CD14-positive monocyte (primary cell): ENCODE data around the gene MMP7. TPM values are rescaled to one million over a fixed set of nuclear protein-coding genes. Genes with fewer than 3 reads are reported as not detected.

Experiments used
- DNase-seq, 3 donors: peaks; one replicate each; pipeline ENCODE4 v3.0.0-alpha.2; 2011 to 2022
- H2AFZ ChIP-seq: 2 replicates; pipeline ENCODE4 v1.6.0; 2012; ENCODE audit warnings: mild to moderate bottlenecking, low read depth, low read length, inconsistent platforms; ENCODE audit not compliant: insufficient read depth, poor library complexity, severe bottlenecking
- H3K27ac ChIP-seq, 2 donors: 1 replicate in 1 of 2; 2 replicates in 1 of 2; pipeline ENCODE4 v1.5.1; 2012 to 2013; ENCODE audit warnings: low read length in 2 of 2, control low read depth in 1 of 2, inconsistent platforms in 1 of 2, low read depth in 1 of 2, mild to moderate bottlenecking in 1 of 2
- H3K27me3 ChIP-seq, 2 donors: one replicate each; pipeline versions ENCODE4 v1.6.0 to v1.6.1; 2011 to 2013; ENCODE audit warnings: low read length in 2 of 2; ENCODE audit not compliant: control insufficient read depth in 2 of 2, insufficient read depth in 2 of 2
- H3K36me3 ChIP-seq, 2 donors: replicated peaks in 1 of 2; 1 replicate in 1 of 2; 2 replicates in 1 of 2; pipeline versions ENCODE4 v1.5.1 to v1.6.1; 2012 to 2013; ENCODE audit warnings: low read length in 2 of 2, control low read depth in 1 of 2, inconsistent platforms in 1 of 2, mild to moderate bottlenecking in 1 of 2; ENCODE audit not compliant: insufficient read depth in 2 of 2, control insufficient read depth in 1 of 2
- H3K4me1 ChIP-seq, 2 donors: 1 replicate in 1 of 2; 2 replicates in 1 of 2; pipeline versions ENCODE4 v1.5.1 to v1.6.1; 2012 to 2013; ENCODE audit warnings: low read length in 2 of 2, control low read depth in 1 of 2, inconsistent platforms in 1 of 2, mild to moderate bottlenecking in 1 of 2, moderate library complexity in 1 of 2; ENCODE audit not compliant: insufficient read depth in 2 of 2, control insufficient read depth in 1 of 2
- H3K4me2 ChIP-seq: replicated peaks from 2 replicates; pipeline ENCODE3; 2012; ENCODE audit warnings: low read length, moderate library complexity, mild to moderate bottlenecking; ENCODE audit not compliant: poor library complexity, severe bottlenecking; ENCODE audit errors: extremely low read depth
- H3K4me3 ChIP-seq, 3 experiments: fragments of 200-600 bp in 1 of 3; sonication (generic) in 1 of 3; replicated peaks in 1 of 3; 1 replicate in 2 of 3; 2 replicates in 1 of 3; pipeline ENCODE4 v1.5.1; 2011 to 2013; ENCODE audit warnings: low read length in 3 of 3, mild to moderate bottlenecking in 3 of 3, control low read depth in 2 of 3, low read depth in 2 of 3, inconsistent platforms in 1 of 3, moderate library complexity in 1 of 3
- H3K79me2 ChIP-seq: 2 replicates; pipeline ENCODE4 v1.6.0; 2012; ENCODE audit warnings: mild to moderate bottlenecking, control low read depth, inconsistent platforms, low read length, moderate library complexity; ENCODE audit not compliant: insufficient read depth
- H3K9ac ChIP-seq: 2 replicates; pipeline ENCODE4 v1.6.0; 2017; ENCODE audit warnings: low read length, mild to moderate bottlenecking; ENCODE audit not compliant: insufficient read depth, poor library complexity, severe bottlenecking
- H3K9me3 ChIP-seq, 2 donors: replicated peaks in 1 of 2; 1 replicate in 1 of 2; 2 replicates in 1 of 2; pipeline versions ENCODE4 v1.5.1 to v1.6.1; 2012 to 2013; ENCODE audit warnings: low read length in 2 of 2, control low read depth in 1 of 2; ENCODE audit not compliant: control insufficient read depth in 1 of 2, insufficient read depth in 1 of 2
- H4K20me1 ChIP-seq: 2 replicates; pipeline ENCODE4 v1.6.0; 2012; ENCODE audit warnings: mild to moderate bottlenecking, low read length, control low read depth, moderate library complexity; ENCODE audit not compliant: insufficient read depth
- H3K27ac Mint-ChIP-seq, 7 donors: one replicate each; pipeline ENCODE4 v1.8.0; 2020; ENCODE audit warnings: mild to moderate bottlenecking in 7 of 7, mixed read lengths in 7 of 7, moderate library complexity in 6 of 7, inconsistent platforms in 2 of 7
- H3K27me3 Mint-ChIP-seq, 3 donors: one replicate each; pipeline ENCODE4 v1.8.0; 2021 to 2022; ENCODE audit warnings: low read depth in 3 of 3, mild to moderate bottlenecking in 3 of 3, mixed read lengths in 3 of 3, moderate library complexity in 3 of 3, inconsistent platforms in 1 of 3
- H3K36me3 Mint-ChIP-seq, 2 donors: one replicate each; pipeline ENCODE4 v1.8.0; 2020; ENCODE audit warnings: mixed read lengths in 2 of 2, inconsistent platforms in 1 of 2, mild to moderate bottlenecking in 1 of 2
- H3K4me1 Mint-ChIP-seq: one replicate; pipeline ENCODE4 v1.8.0; 2020; ENCODE audit warnings: mild to moderate bottlenecking, mixed read lengths
- H3K4me3 Mint-ChIP-seq, 2 donors: one replicate each; pipeline ENCODE4 v1.8.0; 2020; ENCODE audit warnings: mild to moderate bottlenecking in 2 of 2, mixed read lengths in 2 of 2, moderate library complexity in 1 of 2
- H3K9me3 Mint-ChIP-seq, 7 donors: one replicate each; pipeline ENCODE4 v1.8.0; 2020 to 2022; ENCODE audit warnings: mixed read lengths in 7 of 7, mild to moderate bottlenecking in 6 of 7, moderate library complexity in 6 of 7, inconsistent platforms in 2 of 7
- WGBS: methylation state at CpG from one replicate; pipeline ENCODE4 v1.1.5; 2013; ENCODE audit warnings: missing lambda C conversion rate; ENCODE audit not compliant: insufficient coverage; 5-methylcytosine and 5-hydroxymethylcytosine counted together
- intact Hi-C, 2 donors: fragments of 100-400 bp; cut with micrococcal nuclease; formaldehyde crosslinking; loops; one replicate each; pipeline versions ENCODE4 v1.15.0 to v1.15.1; 2023
- polyA plus RNA-seq, 3 donors: library from polyadenylated mRNA; depleted of rRNA in 1 of 3; unstranded in 2 of 3; stranded (reverse) in 1 of 3; fragments of 300-500 nt in 2 of 3; fragments of >200 nt in 1 of 3; fragmentation: Illumina TruSeq in 2 of 3; gene quantifications; 1 replicate in 2 of 3; 2 replicates in 1 of 3; pipeline ENCODE4 v1.2.3, GENCODE V29; 2012 to 2021
- TF ChIP-seq, protein P1 (sequence below): fragments of 200-600 bp; IDR thresholded peaks from one replicate; pipeline ENCODE4 v1.8.0; 2022; ENCODE audit warnings: antibody characterized with exemption, mild to moderate bottlenecking

MMP7 gene
- polyA plus RNA-seq, 3 donors = not detected

DNA sequence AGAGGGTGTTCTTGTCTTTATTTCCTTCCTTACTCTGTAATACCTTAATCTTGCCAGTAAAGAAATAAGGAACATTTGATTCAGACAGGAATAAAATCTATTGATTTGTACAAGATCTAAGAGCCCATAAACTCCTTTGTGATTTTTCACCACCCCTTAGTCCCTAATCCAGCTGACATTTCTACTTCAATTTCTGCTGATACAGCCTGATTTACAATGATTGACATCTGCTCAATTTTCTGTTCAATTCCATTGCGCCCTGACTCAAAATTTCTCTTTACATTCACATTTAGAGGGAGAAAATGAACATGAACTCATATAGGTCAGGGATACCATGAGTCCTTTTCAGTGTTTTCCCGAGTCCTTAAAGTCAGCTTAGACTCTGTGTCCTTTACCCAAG, 50.8 kb downstream of the MMP7 start:
- Histone ChIP-seq H3K36me3 (no peaks in the 10 kb centered on the region), H3K27ac (no peak overlapping the region), H3K4me3 (no peak overlapping the region), H2AFZ (no peak overlapping the region), H3K9me3 (no peaks in the 10 kb centered on the region), H4K20me1 (no peaks in the 10 kb centered on the region), H3K79me2 (no peaks in the 10 kb centered on the region), H3K4me2 (no peak overlapping the region), H3K4me1 (no peaks in the 10 kb centered on the region), H3K27me3 (no peaks in the 10 kb centered on the region), H3K9ac (no peak overlapping the region)
- peaks cover 0 to 3% (median 0%) of the 10 kb centered on the region in 3 donors for H3K27me3 Mint-ChIP-seq
- no peaks in the 10 kb centered on the region for H3K36me3 Mint-ChIP-seq
- DNase-seq = no peak
- 100% methylated on average over 1 of the region's 2 CpGs for WGBS
- H3K9me3 Mint-ChIP-seq = no peaks in the 10 kb centered on the region
- TF ChIP-seq, protein P1, sequence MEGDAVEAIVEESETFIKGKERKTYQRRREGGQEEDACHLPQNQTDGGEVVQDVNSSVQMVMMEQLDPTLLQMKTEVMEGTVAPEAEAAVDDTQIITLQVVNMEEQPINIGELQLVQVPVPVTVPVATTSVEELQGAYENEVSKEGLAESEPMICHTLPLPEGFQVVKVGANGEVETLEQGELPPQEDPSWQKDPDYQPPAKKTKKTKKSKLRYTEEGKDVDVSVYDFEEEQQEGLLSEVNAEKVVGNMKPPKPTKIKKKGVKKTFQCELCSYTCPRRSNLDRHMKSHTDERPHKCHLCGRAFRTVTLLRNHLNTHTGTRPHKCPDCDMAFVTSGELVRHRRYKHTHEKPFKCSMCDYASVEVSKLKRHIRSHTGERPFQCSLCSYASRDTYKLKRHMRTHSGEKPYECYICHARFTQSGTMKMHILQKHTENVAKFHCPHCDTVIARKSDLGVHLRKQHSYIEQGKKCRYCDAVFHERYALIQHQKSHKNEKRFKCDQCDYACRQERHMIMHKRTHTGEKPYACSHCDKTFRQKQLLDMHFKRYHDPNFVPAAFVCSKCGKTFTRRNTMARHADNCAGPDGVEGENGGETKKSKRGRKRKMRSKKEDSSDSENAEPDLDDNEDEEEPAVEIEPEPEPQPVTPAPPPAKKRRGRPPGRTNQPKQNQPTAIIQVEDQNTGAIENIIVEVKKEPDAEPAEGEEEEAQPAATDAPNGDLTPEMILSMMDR = no peak
- H3K4me3 Mint-ChIP-seq = no peak overlapping the region
- peaks cover 4% of the 10 kb centered on the region for H3K4me1 Mint-ChIP-seq
- intact Hi-C loops = no loop called here
- H3K27ac Mint-ChIP-seq = no peak overlapping the region

DNA sequence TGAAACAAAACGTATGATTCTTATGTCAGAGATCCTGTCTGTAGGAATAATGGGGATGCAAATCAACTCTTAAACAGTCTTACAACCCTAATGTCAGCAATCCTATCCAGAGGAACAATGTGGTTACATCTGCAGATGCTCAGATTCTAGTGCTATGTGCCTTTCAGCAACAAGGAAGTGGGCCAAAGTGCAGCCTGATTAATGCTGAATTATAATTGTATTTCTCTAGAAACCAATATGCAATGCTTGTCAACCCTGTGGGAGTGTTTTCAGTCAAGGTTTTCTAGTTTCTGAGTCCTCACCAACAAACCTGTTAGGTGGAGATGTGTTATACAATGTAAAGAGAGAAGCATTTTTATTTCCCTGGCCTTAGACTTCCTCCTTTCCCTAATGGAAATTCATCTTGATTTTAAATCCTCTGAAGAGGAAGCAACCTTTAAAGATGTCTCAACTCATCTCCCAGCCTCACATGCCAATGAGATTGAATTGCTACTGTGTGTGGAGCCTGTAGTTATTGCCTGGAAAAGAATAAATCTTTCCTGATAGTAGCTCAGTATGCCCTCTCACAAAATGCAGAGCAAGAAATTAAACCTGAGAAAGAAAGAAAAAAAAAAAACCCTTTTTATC, 51.8 kb downstream of the MMP7 start:
- Histone ChIP-seq H3K36me3 (no peaks in the 10 kb centered on the region), H4K20me1 (no peaks in the 10 kb centered on the region), H3K4me3 (no peak overlapping the region), H2AFZ (no peak overlapping the region), H3K27ac (no peak overlapping the region), H3K79me2 (no peaks in the 10 kb centered on the region), H3K9ac (no peak overlapping the region), H3K4me1 (no peaks in the 10 kb centered on the region), H3K27me3 (no peaks in the 10 kb centered on the region), H3K4me2 (no peak overlapping the region), H3K9me3 (no peaks in the 10 kb centered on the region)
- Mint-ChIP-seq H3K4me3 (no peak overlapping the region), H3K27ac (no peak overlapping the region), H3K27me3 (peaks cover 0 to 3% (median 0%) of the 10 kb centered on the region in 3 donors), H3K36me3 (no peaks in the 10 kb centered on the region), H3K9me3 (no peaks in the 10 kb centered on the region), H3K4me1 (peaks cover 4% of the 10 kb centered on the region)
- WGBS = no CpG with 5 or more reads among the region's 1 CpG
- TF ChIP-seq, protein P1 = no peak
- no peak for DNase-seq
- intact Hi-C loops = no loop called here
